Hepatocyte (in vitro differentiated cells): ENCODE data around the gene SMPDL3B.

ENCODE experiments used
- CTCF ChIP-seq: fragments of 200-600 bp; sonication (generic); IDR thresholded peaks from 2 replicates; pipeline ENCODE4 v1.5.1; 2016; ENCODE audit warnings: antibody characterized with exemption, mild to moderate bottlenecking; ENCODE audit not compliant: poor library complexity
- EZH2 ChIP-seq: fragments of 200-600 bp; sonication (generic); IDR thresholded peaks from 2 replicates; pipeline ENCODE4 v1.6.1; 2016; ENCODE audit warnings: antibody characterized with exemption, mild to moderate bottlenecking, borderline replicate concordance
- EZH2phosphoT487 ChIP-seq: fragments of 200-600 bp; sonication (generic); IDR thresholded peaks from one replicate; pipeline ENCODE4 v1.6.1; 2018; ENCODE audit warnings: antibody characterized with exemption, mild to moderate bottlenecking, low read depth, moderate library complexity; ENCODE audit not compliant: unreplicated experiment, severe bottlenecking

DNA sequence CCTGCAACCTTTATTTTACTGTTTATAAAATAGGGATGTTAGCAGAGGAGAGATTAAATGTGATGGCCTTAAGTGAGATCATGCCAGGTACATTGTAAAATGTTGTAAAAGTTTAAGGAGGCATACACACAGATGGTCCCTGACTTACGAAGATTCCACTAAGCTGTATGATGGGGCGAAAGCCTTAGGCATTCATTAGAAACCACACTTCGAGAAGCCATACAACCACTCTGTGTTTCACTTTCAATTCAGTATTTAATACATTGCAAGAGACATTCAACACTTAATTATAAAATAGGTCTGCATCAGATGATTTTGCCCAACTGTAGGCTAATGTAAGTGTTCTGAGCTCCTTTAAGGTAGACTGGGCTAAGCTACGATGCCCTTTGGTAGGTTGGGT is 3.7 kb downstream of the SMPDL3B start:
- TF ChIP-seq CTCF (no peak), EZH2phosphoT487 (no peak), EZH2 (no peak)
